Epidermal melanocyte (primary cell): ENCODE measurements around the gene NDUFAF5.

ENCODE experiments used
- DNase-seq: peaks from one replicate; pipeline ENCODE4 v3.0.0; 2011; ENCODE audit warnings: low spot score; ENCODE audit not compliant: insufficient read length

The NDUFAF5 gene

DNA sequence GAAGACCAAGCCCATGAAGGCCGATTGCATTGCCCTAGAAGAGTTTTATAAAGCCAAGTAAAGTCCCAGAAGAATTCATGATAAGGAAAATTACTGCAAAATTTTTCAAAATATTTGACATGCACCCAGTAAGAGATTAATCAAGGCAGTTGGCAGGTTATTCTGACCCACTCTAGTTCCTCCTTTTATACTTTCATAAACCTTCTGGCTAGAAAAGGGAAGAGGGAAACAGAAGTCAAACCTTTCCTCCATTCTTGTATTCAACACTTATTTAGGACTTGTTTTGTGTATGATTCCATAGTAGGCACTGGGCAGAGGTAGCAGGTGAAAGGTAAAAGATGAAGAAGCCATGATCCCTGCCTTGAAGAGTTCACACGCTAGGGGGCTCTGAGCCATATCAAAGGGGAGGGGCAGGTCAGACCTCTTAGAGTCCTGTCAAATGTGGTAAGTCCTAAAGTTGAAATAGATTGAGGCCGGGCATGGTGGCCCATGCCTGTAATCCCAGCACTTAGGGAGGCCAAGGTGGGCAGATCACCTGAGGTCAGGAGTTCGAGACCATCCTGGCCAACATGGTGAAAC is 85.4 kb downstream of the NDUFAF5 start:
- no peak for DNase-seq
